Spleen (tissue), 11 donors: ENCODE measurements around the gene POLN. TPM values are rescaled to one million over a fixed set of nuclear protein-coding genes. Genes with fewer than 3 reads are reported as not detected.
A peak's percentile ranks its signal among the peaks of the same experiment; 100 is the strongest.

Experiments used
- DNase-seq: peaks from one replicate; pipeline ENCODE4 v3.0.0-alpha.2; 2020
- H3K27ac ChIP-seq, 8 donors: fragments of 200-600 bp; sonication (generic) in 7 of 8; 1 replicate in 4 of 8; 2 replicates in 4 of 8; pipeline versions ENCODE4 v1.5.0 to v1.8.0; 2016 to 2021; ENCODE audit warnings: inconsistent platforms in 4 of 8, mild to moderate bottlenecking in 4 of 8, moderate library complexity in 1 of 8
- H3K27me3 ChIP-seq, 7 donors: fragments of 200-600 bp; sonication (generic) in 6 of 7; replicated peaks in 1 of 7; 1 replicate in 4 of 7; 2 replicates in 3 of 7; pipeline versions ENCODE4 v1.5.0 to v1.8.0; 2016 to 2021; ENCODE audit warnings: inconsistent platforms in 3 of 7, mild to moderate bottlenecking in 1 of 7
- H3K36me3 ChIP-seq, 6 donors: fragments of 200-600 bp; sonication (generic) in 5 of 6; 1 replicate in 4 of 6; 2 replicates in 2 of 6; pipeline versions ENCODE4 v1.5.0 to v1.8.0; 2016 to 2021; ENCODE audit warnings: inconsistent platforms in 2 of 6
- H3K4me1 ChIP-seq, 6 donors: fragments of 200-600 bp; sonication (generic) in 5 of 6; 1 replicate in 3 of 6; 2 replicates in 3 of 6; pipeline versions ENCODE4 v1.5.0 to v1.8.0; 2016 to 2021; ENCODE audit warnings: inconsistent platforms in 3 of 6
- H3K4me3 ChIP-seq, 8 donors: fragments of 200-600 bp; sonication (generic) in 7 of 8; 1 replicate in 4 of 8; 2 replicates in 4 of 8; pipeline versions ENCODE4 v1.5.0 to v1.8.0; 2016 to 2021; ENCODE audit warnings: inconsistent platforms in 4 of 8, mild to moderate bottlenecking in 4 of 8, moderate library complexity in 2 of 8
- H3K9me3 ChIP-seq, 8 donors: fragments of 200-600 bp; sonication (generic) in 7 of 8; 1 replicate in 4 of 8; 2 replicates in 4 of 8; pipeline versions ENCODE4 v1.5.0 to v1.8.0; 2016 to 2021; ENCODE audit warnings: inconsistent platforms in 4 of 8
- CTCF ChIP-seq, 11 experiments: fragments of 200-600 bp in 7 of 11; fragments of 450-650 bp in 4 of 11; sonication (generic) in 4 of 11; IDR thresholded peaks in 8 of 11; conservative IDR thresholded peaks in 3 of 11; 1 replicate in 7 of 11; 2 replicates in 4 of 11; pipeline versions ENCODE4 v1.4.0 to v1.8.0; 2016 to 2021; ENCODE audit warnings: antibody characterized with exemption in 11 of 11, inconsistent platforms in 4 of 11, mild to moderate bottlenecking in 1 of 11
- POLR2A ChIP-seq, 3 donors: fragments of 450-650 bp; IDR thresholded peaks; one replicate each; pipeline ENCODE4 v1.5.1; 2017; ENCODE audit warnings: antibody characterized with exemption in 3 of 3, mild to moderate bottlenecking in 1 of 3
- POLR2AphosphoS5 ChIP-seq, 3 donors: sonication (generic); formaldehyde crosslinking; IDR thresholded peaks; one replicate each; pipeline ENCODE4 v1.5.1; 2017; ENCODE audit warnings: antibody characterized with exemption in 3 of 3
- WGBS, 5 donors: extraction: QIAGEN DNeasy Blood & Tissue Kit in 3 of 5; methylation state at CpG; one replicate each; pipeline versions ENCODE4 v1.1.5 to v1.1.7; 2013 to 2018; 5-methylcytosine and 5-hydroxymethylcytosine counted together
- intact Hi-C: fragments of 100-400 bp; cut with DNase I; formaldehyde crosslinking; loops from one replicate; pipeline ENCODE4 v1.15.0; 2023; ENCODE audit warnings: low total_unique reads
- polyA plus RNA-seq, 3 donors: library from polyadenylated mRNA; stranded (reverse); fragments of 200-250 nt; gene quantifications; one replicate each; pipeline ENCODE4 v1.2.1, GENCODE V29; 2013
- total RNA-seq, 7 donors: library from RNA; depleted of rRNA in 3 of 7; stranded (reverse); fragments of >200 nt in 3 of 7; fragmentation: NEBNext Ultra II Directional in 4 of 7; extraction: Animal tissue kit (Norgen Biotek cat#: 25700) in 4 of 7; gene quantifications; one replicate each; pipeline versions ENCODE4 v1.1.0 to v1.2.1, GENCODE V29; 2016 to 2021
- donor health status: healthy with polysubstance abuse.
- donor health status: DM: no; HTN: no; CAD: no; lungs with moderate emphysema.
- donor health status: DM: no; HTN: no; CAD: no.
- donor health status: Bipolar disorder and iron deficiency.
- donor health status: healthy.
- donor health status: DM: no; HTN: no; CAD: no.
- donor health status: DM: yes; HTN: yes; CAD: no.

The POLN gene
- total and polyA plus RNA-seq, 10 donors, result 1.2 to 3.5 (median 2.5) TPM

GRCh38 chr4:2253160-2254084 is 11.5 kb upstream of the POLN start:
- DNase-seq, result peak; percentile 72
- peak overlapping the region in 4 of 8 donors; percentile 1 to 45 (median 16) for H3K27ac ChIP-seq
- intact Hi-C loops, result no loop called here
- no peak overlapping the region for H3K4me3 ChIP-seq
- H3K4me1 ChIP-seq, result peaks cover 21 to 96% (median 67%) of the 10 kb centered on the region in 6 donors
- H3K36me3 ChIP-seq, result peaks cover 0 to 100% (median 73%) of the 10 kb centered on the region in 6 donors
- 86 to 89% (median 89%) methylated on average over 27 to 32 of the region's 32 CpGs for WGBS, 5 donors
- no peaks in the 10 kb centered on the region for H3K27me3 ChIP-seq
- H3K9me3 ChIP-seq, result no peaks in the 10 kb centered on the region
- TF ChIP-seq POLR2AphosphoS5 (IDR thresholded peaks at IDR 0.05) (peak in 2 of 3 donors; percentile 44 to 64), CTCF (IDR thresholded peaks at IDR 0.05 in 8 of 11, conservative IDR thresholded peaks at IDR 0.05 in 3 of 11) (no peak)

- H3K27ac ChIP-seq, result peak overlapping the region in 3 of 8 donors; percentile 9 to 45 (median 16)
- H3K4me3 ChIP-seq, result no peak overlapping the region
- WGBS, 5 donors, result 84 to 95% (median 92%) methylated on average over 6 to 12 of the region's 12 CpGs
- peaks cover 25 to 96% (median 66%) of the 10 kb centered on the region in 6 donors for H3K4me1 ChIP-seq
- no peak for TF ChIP-seq POLR2AphosphoS5 (IDR thresholded peaks at IDR 0.05)
- TF ChIP-seq POLR2A (IDR thresholded peaks at IDR 0.05), result no peak
- peak; percentile 66 for DNase-seq
- no peaks in the 10 kb centered on the region for H3K27me3 ChIP-seq
- intact Hi-C loops, result no loop called here
- H3K9me3 ChIP-seq, result no peaks in the 10 kb centered on the region
- H3K36me3 ChIP-seq, result peaks cover 0 to 100% (median 67%) of the 10 kb centered on the region in 6 donors
These were observed 10.7 kb upstream of the POLN start for GRCh38 chr4:2252530-2253091.

GRCh38 chr4:2251795-2252529 is 10.0 kb upstream of the POLN start:
- Histone ChIP-seq H3K9me3 (no peaks in the 10 kb centered on the region), H3K27ac (peak overlapping the region in 6 of 8 donors; percentile 14 to 90 (median 28)), H3K36me3 (peaks cover 0 to 100% (median 70%) of the 10 kb centered on the region in 6 donors), H3K4me1 (peaks cover 18 to 96% (median 63%) of the 10 kb centered on the region in 6 donors), H3K27me3 (no peaks in the 10 kb centered on the region), H3K4me3 (no peak overlapping the region)
- intact Hi-C loops, result no loop called here
- TF ChIP-seq POLR2AphosphoS5 (IDR thresholded peaks at IDR 0.05) (peak in 2 of 3 donors; percentile 16 to 65), CTCF (IDR thresholded peaks at IDR 0.05 in 8 of 11, conservative IDR thresholded peaks at IDR 0.05 in 3 of 11) (no peak)
- 94 to 97% (median 95%) methylated on average over 14 to 16 of the region's 16 CpGs for WGBS, 5 donors
- peak; percentile 72 for DNase-seq

- Histone ChIP-seq H3K9me3 (no peaks in the 10 kb centered on the region), H3K4me1 (peaks cover 11 to 96% (median 59%) of the 10 kb centered on the region in 6 donors), H3K4me3 (no peak overlapping the region), H3K27me3 (no peaks in the 10 kb centered on the region), H3K36me3 (peaks cover 0 to 100% (median 70%) of the 10 kb centered on the region in 6 donors), H3K27ac (peak overlapping the region in 6 of 8 donors; percentile 14 to 90 (median 28))
- peak; percentile 69 for DNase-seq
- intact Hi-C loops, result no loop called here
- WGBS, 5 donors, result 92 to 96% (median 95%) methylated on average over 17 to 25 of the region's 25 CpGs
- TF ChIP-seq POLR2A (IDR thresholded peaks at IDR 0.05), result no peak
- no peak for TF ChIP-seq POLR2AphosphoS5 (IDR thresholded peaks at IDR 0.05)
- TF ChIP-seq CTCF (IDR thresholded peaks at IDR 0.05 in 8 of 11, conservative IDR thresholded peaks at IDR 0.05 in 3 of 11), result no peak
These were observed 9.3 kb upstream of the POLN start for GRCh38 chr4:2251073-2251794.
